Gastrocnemius medialis (tissue), 4 donors: ENCODE results near the gene ACTC1.

Experiments
- POLR2A ChIP-seq, 2 donors: fragments of 450-650 bp; IDR thresholded peaks; one replicate each; pipeline ENCODE4 v1.6.1; 2017; ENCODE audit warnings: antibody characterized with exemption in 2 of 2, mild to moderate bottlenecking in 2 of 2, moderate library complexity in 2 of 2
- TF ChIP-seq, protein P1 (sequence below), 5 experiments: fragments of 450-650 bp in 3 of 5; fragments of 200-600 bp in 2 of 5; sonication (generic) in 2 of 5; IDR thresholded peaks in 4 of 5; conservative IDR thresholded peaks in 1 of 5; 1 replicate in 4 of 5; 2 replicates in 1 of 5; pipeline ENCODE4 v1.5.1; 2016 to 2019; ENCODE audit warnings: antibody characterized with exemption in 5 of 5, mild to moderate bottlenecking in 3 of 5, moderate library complexity in 3 of 5

DNA sequence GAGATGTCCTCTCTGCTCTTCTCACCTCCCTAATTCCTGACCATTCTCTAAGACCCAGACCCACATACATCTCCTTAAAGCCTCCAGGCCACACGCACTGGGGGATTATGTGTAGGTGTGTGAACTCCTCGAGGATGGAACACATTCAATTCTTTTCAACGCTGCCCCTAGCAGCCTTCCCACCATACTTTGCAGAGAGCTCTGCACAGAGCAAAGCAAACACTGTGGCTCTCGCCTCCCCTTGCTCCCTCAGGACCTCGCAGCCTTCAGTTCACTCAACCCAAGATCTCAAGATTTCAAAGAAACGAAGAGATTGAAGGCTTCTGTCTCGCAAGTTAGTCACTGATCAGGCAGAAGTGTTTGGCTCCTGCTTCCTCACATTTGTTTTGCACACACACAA is 6.0 kb downstream of the ACTC1 start:
- no peak for TF ChIP-seq POLR2A (IDR thresholded peaks at IDR 0.05)
- TF ChIP-seq, protein P1, sequence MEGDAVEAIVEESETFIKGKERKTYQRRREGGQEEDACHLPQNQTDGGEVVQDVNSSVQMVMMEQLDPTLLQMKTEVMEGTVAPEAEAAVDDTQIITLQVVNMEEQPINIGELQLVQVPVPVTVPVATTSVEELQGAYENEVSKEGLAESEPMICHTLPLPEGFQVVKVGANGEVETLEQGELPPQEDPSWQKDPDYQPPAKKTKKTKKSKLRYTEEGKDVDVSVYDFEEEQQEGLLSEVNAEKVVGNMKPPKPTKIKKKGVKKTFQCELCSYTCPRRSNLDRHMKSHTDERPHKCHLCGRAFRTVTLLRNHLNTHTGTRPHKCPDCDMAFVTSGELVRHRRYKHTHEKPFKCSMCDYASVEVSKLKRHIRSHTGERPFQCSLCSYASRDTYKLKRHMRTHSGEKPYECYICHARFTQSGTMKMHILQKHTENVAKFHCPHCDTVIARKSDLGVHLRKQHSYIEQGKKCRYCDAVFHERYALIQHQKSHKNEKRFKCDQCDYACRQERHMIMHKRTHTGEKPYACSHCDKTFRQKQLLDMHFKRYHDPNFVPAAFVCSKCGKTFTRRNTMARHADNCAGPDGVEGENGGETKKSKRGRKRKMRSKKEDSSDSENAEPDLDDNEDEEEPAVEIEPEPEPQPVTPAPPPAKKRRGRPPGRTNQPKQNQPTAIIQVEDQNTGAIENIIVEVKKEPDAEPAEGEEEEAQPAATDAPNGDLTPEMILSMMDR (IDR thresholded peaks at IDR 0.05 in 4 of 5, conservative IDR thresholded peaks at IDR 0.05 in 1 of 5), result no peak
